Mesendoderm (in vitro differentiated cells): Measurements from ENCODE around the gene PRKAR2B.
"Not testable (repeated sequence)": the region's sequence is repeated elsewhere in the genome, so short reads cannot be mapped to it uniquely, and the experiment has no call there.

Experiments
- DNase-seq: peaks from one replicate; pipeline ENCODE4 v3.0.0; 2013
- H2AK5ac ChIP-seq: 2 replicates; pipeline ENCODE4 v1.6.1; 2013; ENCODE audit warnings: low read length, inconsistent platforms
- H2BK120ac ChIP-seq: 2 replicates; pipeline ENCODE4 v1.6.1; 2013; ENCODE audit warnings: low read depth, mild to moderate bottlenecking, low read length, moderate library complexity, mixed read lengths
- H2BK15ac ChIP-seq: replicated peaks from 2 replicates; pipeline ENCODE4 v1.6.1; 2013; ENCODE audit warnings: low read depth, mild to moderate bottlenecking, moderate library complexity
- H2BK5ac ChIP-seq: 2 replicates; pipeline ENCODE4 v1.6.1; 2013; ENCODE audit warnings: low read length, inconsistent platforms
- H3K18ac ChIP-seq: 2 replicates; pipeline ENCODE4 v1.6.1; 2013; ENCODE audit warnings: mild to moderate bottlenecking, low read length, mixed read lengths
- H3K23ac ChIP-seq: one replicate; pipeline ENCODE4 v1.6.1; 2013; ENCODE audit warnings: low read length
- H3K27ac ChIP-seq: 2 replicates; pipeline ENCODE4 v1.5.1; 2013; ENCODE audit warnings: low read depth, mild to moderate bottlenecking, inconsistent platforms, low read length, moderate library complexity
- H3K27me3 ChIP-seq: 2 replicates; pipeline ENCODE4 v1.6.1; 2013; ENCODE audit warnings: low read length, control low read depth, mild to moderate bottlenecking, inconsistent platforms; ENCODE audit not compliant: insufficient read depth, poor library complexity
- H3K36me3 ChIP-seq: 2 replicates; pipeline ENCODE4 v1.6.1; 2013; ENCODE audit warnings: low read length, inconsistent platforms; ENCODE audit not compliant: control insufficient read depth, insufficient read depth
- H3K4ac ChIP-seq: one replicate; pipeline ENCODE4 v1.6.1; 2013; ENCODE audit warnings: low read depth, mild to moderate bottlenecking, low read length, moderate library complexity
- H3K4me1 ChIP-seq: 2 replicates; pipeline ENCODE4 v1.6.1; 2013; ENCODE audit warnings: low read depth, low read length, inconsistent platforms; ENCODE audit not compliant: control insufficient read depth
- H3K4me2 ChIP-seq: 2 replicates; pipeline ENCODE4 v1.6.1; 2013; ENCODE audit warnings: low read length
- H3K4me3 ChIP-seq: 2 replicates; pipeline ENCODE4 v1.5.1; 2013; ENCODE audit warnings: mild to moderate bottlenecking, low read length
- H3K56ac ChIP-seq: one replicate; pipeline ENCODE4 v1.6.1; 2013; ENCODE audit warnings: low read length
- H3K79me1 ChIP-seq: 2 replicates; pipeline ENCODE4 v1.6.1; 2013; ENCODE audit warnings: low read length, inconsistent platforms
- H3K79me2 ChIP-seq: 2 replicates; pipeline ENCODE4 v1.6.1; 2013; ENCODE audit warnings: mild to moderate bottlenecking, low read length; ENCODE audit not compliant: control insufficient read depth, insufficient read depth
- H3K9ac ChIP-seq: 2 replicates; pipeline ENCODE4 v1.6.1; 2013; ENCODE audit warnings: low read length, inconsistent platforms
- H4K5ac ChIP-seq: one replicate; pipeline ENCODE4 v1.6.1; 2013; ENCODE audit warnings: low read length
- H4K8ac ChIP-seq: one replicate; pipeline ENCODE4 v1.6.1; 2013; ENCODE audit warnings: low read depth, mild to moderate bottlenecking, control low read depth, low read length, moderate library complexity
- WGBS: extraction: QIAGEN DNeasy Blood & Tissue Kit; methylation state at CpG from one replicate; pipeline ENCODE4 v1.1.7; 2013; ENCODE audit warnings: low lambda C conversion rate, missing lambda C conversion rate; ENCODE audit not compliant: insufficient coverage; ENCODE audit errors: extremely low coverage; 5-methylcytosine and 5-hydroxymethylcytosine counted together

Gene PRKAR2B

DNA sequence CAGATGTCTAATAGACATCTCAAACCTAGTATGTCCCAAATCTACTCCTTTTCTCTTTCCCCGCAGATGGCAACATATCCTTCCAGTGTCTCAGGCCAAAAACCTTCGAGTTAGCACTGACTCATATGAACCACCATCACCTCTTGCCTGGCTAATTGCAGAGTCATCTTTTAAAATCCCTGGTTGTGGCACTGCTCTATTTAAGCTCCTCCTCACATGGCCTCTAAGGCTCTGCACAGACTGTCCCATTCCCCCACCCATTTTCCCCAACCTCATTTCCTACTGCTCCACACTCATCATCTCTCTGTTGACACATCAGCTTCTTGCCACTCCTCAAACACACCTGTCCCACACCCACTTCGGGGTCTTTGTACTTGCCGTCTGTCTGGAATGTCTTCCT is 107.5 kb downstream of the PRKAR2B start:
- Histone ChIP-seq H2BK120ac (no peak overlapping the region), H2BK15ac (no peak overlapping the region), H3K79me2 (no peaks in the 10 kb centered on the region), H3K79me1 (no peaks in the 10 kb centered on the region), H4K8ac (no peak overlapping the region), H3K18ac (no peak overlapping the region), H3K4me1 (no peaks in the 10 kb centered on the region), H3K27ac (no peak overlapping the region), H3K27me3 (no peaks in the 10 kb centered on the region), H3K9ac (no peak overlapping the region), H2BK5ac (no peak overlapping the region), H3K56ac (no peak overlapping the region), H2AK5ac (no peak overlapping the region), H3K23ac (no peak overlapping the region), H3K4me2 (no peak overlapping the region), H3K4ac (no peak overlapping the region), H3K36me3 (no peaks in the 10 kb centered on the region), H3K4me3 (no peak overlapping the region), H4K5ac (no peak overlapping the region)
- WGBS = no CpG with 5 or more reads among the region's 4 CpGs
- DNase-seq = no peak

- Histone ChIP-seq H3K18ac (no peak overlapping the region), H4K5ac (no peak overlapping the region), H3K4me2 (no peak overlapping the region), H2BK5ac (no peak overlapping the region), H3K36me3 (no peaks in the 10 kb centered on the region), H2BK120ac (no peak overlapping the region), H3K4ac (no peak overlapping the region), H3K9ac (no peak overlapping the region), H3K4me1 (no peaks in the 10 kb centered on the region), H3K23ac (no peak overlapping the region), H3K27me3 (no peaks in the 10 kb centered on the region), H3K56ac (no peak overlapping the region), H3K4me3 (no peak overlapping the region), H3K79me2 (no peaks in the 10 kb centered on the region), H3K27ac (no peak overlapping the region), H4K8ac (no peak overlapping the region), H3K79me1 (no peaks in the 10 kb centered on the region), H2AK5ac (no peak overlapping the region), H2BK15ac (no peak overlapping the region)
- WGBS = no CpG with 5 or more reads among the region's 6 CpGs
- DNase-seq = no peak
Measured at GRCh38 chr7:107154826-107155225, 110.3 kb downstream of the PRKAR2B start.

DNA sequence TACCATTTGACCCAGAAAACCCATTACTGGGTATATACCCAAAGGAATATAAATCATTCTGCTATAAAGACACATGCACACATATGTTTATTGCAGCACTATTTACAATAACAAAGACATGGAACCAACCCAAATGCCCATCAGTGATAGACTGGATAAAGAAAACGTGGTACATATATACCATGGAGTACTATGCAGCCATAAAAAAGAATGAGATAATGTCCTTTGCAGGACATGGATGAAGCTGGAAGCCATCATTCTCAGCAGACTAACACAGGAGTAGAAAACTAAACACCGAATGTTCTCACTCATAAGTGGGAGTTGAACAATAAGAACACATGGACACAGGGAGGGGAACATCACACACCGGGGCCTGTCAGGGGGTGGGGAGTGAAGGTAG is 111.2 kb downstream of the PRKAR2B start:
- H3K4ac ChIP-seq, DNase-seq, H4K5ac ChIP-seq, H2BK15ac ChIP-seq, H3K36me3 ChIP-seq, H3K18ac ChIP-seq, H2BK120ac ChIP-seq, H3K9ac ChIP-seq, H3K79me1 ChIP-seq, H3K79me2 ChIP-seq, H2BK5ac ChIP-seq, H3K27me3 ChIP-seq, H3K4me1 ChIP-seq, H4K8ac ChIP-seq, H3K23ac ChIP-seq, H2AK5ac ChIP-seq, H3K56ac ChIP-seq, H3K4me2 ChIP-seq, H3K27ac ChIP-seq, H3K4me3 ChIP-seq: not testable (repeated sequence)
- no CpG with 5 or more reads among the region's 3 CpGs for WGBS

DNA sequence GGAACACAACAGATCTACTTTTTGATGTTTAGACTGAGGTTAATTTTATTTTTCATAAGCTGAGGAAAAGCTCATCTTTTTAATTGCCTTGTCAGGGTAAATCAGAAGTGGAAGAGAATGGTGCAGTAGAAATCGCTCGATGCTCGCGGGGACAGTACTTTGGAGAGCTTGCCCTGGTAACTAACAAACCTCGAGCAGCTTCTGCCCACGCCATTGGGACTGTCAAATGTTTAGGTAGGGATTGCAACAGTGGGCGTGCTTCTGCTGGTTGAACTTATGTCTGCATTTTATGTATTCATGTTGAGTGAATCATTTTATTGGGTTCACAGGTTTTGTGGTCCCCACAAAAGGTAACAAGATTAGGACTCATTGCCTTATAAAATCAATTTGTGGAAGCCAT is 112.6 kb downstream of the PRKAR2B start:
- no peak overlapping the region for H3K18ac ChIP-seq
- H3K9ac ChIP-seq = no peak overlapping the region
- H3K4me1 ChIP-seq = no peaks in the 10 kb centered on the region
- no peak overlapping the region for H2BK120ac ChIP-seq
- no peak overlapping the region for H3K4me3 ChIP-seq
- H4K8ac ChIP-seq = no peak overlapping the region
- no peak for DNase-seq
- no peak overlapping the region for H2BK5ac ChIP-seq
- no peaks in the 10 kb centered on the region for H3K27me3 ChIP-seq
- no peaks in the 10 kb centered on the region for H3K79me1 ChIP-seq
- H3K56ac ChIP-seq = no peak overlapping the region
- no peak overlapping the region for H3K4me2 ChIP-seq
- H3K4ac ChIP-seq = no peak overlapping the region
- no peak overlapping the region for H3K23ac ChIP-seq
- no peak overlapping the region for H4K5ac ChIP-seq
- WGBS = no CpG with 5 or more reads among the region's 7 CpGs
- H2AK5ac ChIP-seq = no peak overlapping the region
- no peak overlapping the region for H3K27ac ChIP-seq
- no peaks in the 10 kb centered on the region for H3K36me3 ChIP-seq
- no peak overlapping the region for H2BK15ac ChIP-seq
- no peaks in the 10 kb centered on the region for H3K79me2 ChIP-seq

- H2BK5ac ChIP-seq = no peak overlapping the region
- 100% methylated on average over 1 of the region's 2 CpGs for WGBS
Measured at GRCh38 chr7:107158028-107158427, 113.5 kb downstream of the PRKAR2B start.

DNA sequence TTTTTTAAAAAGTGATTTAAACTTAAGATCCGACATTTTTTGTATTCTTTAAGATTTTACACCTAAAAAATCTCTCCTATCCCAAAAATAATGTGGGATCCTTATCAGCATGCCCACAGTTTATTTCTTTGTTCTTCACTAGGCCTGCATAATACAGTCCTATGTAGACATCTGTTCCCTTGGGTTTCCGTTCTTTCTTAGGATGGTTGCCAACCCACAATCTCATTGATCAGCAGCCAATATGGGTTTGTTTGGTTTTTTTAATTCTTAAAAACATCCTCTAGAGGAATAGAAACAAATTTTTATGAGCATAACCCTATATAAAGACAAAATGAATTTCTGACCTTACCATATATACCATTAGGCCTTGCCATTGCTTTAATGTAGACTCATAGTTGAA is 115.9 kb downstream of the PRKAR2B start:
- H2AK5ac ChIP-seq = no peak overlapping the region
- no peak overlapping the region for H3K18ac ChIP-seq
- no peak overlapping the region for H3K4me2 ChIP-seq
- H3K4ac ChIP-seq = no peak overlapping the region
- H3K79me1 ChIP-seq = no peaks in the 10 kb centered on the region
- DNase-seq = no peak
- no peak overlapping the region for H2BK120ac ChIP-seq
- no peaks in the 10 kb centered on the region for H3K4me1 ChIP-seq
- H3K23ac ChIP-seq = no peak overlapping the region
- H3K9ac ChIP-seq = no peak overlapping the region
- H3K27me3 ChIP-seq = no peaks in the 10 kb centered on the region
- no peak overlapping the region for H4K8ac ChIP-seq
- H2BK15ac ChIP-seq = no peak overlapping the region
- no peak overlapping the region for H3K27ac ChIP-seq
- 100% methylated on average over 1 of the region's 2 CpGs for WGBS
- H3K4me3 ChIP-seq = no peak overlapping the region
- no peaks in the 10 kb centered on the region for H3K79me2 ChIP-seq
- no peak overlapping the region for H2BK5ac ChIP-seq
- no peak overlapping the region for H3K56ac ChIP-seq
- no peak overlapping the region for H4K5ac ChIP-seq
- no peaks in the 10 kb centered on the region for H3K36me3 ChIP-seq

More at GRCh38 chr7:107158028-107158427, 113.5 kb downstream of the PRKAR2B start:
- Histone ChIP-seq H3K27ac (no peak overlapping the region), H2AK5ac (no peak overlapping the region), H3K27me3 (no peaks in the 10 kb centered on the region), H2BK15ac (no peak overlapping the region), H3K9ac (no peak overlapping the region), H3K79me2 (no peaks in the 10 kb centered on the region), H3K36me3 (no peaks in the 10 kb centered on the region), H3K4me2 (no peak overlapping the region), H3K4me1 (no peaks in the 10 kb centered on the region), H3K79me1 (no peaks in the 10 kb centered on the region), H3K23ac (no peak overlapping the region), H2BK120ac (no peak overlapping the region), H4K5ac (no peak overlapping the region), H3K18ac (no peak overlapping the region), H3K4ac (no peak overlapping the region), H3K56ac (no peak overlapping the region), H4K8ac (no peak overlapping the region), H3K4me3 (no peak overlapping the region)
- no peak for DNase-seq
